ENCODE measurements around the gene NLGN4Y. TPM values are rescaled to one million over a fixed set of nuclear protein-coding genes. Genes with fewer than 3 reads are reported as not detected.

Gene NLGN4Y
- total RNA-seq, 1 experiment from 2014 or later: 48.4 TPM

- DNase-seq (ENCODE audit: low spot score) (no peak), ATAC-seq (peak; percentile 5; the same call in 1 of the 2 replicates)
- Mint-ChIP-seq H3K4me3 (peak overlapping the region; percentile 92), H3K36me3 (no peaks in the 10 kb centered on the region), H3K4me1 (peaks cover 39% of the 10 kb centered on the region), H3K27me3 (ENCODE audit: low read depth) (no peaks in the 10 kb centered on the region; the same call in 1 of the 2 replicates), H3K27ac (peak overlapping the region; percentile 72), H3K9me3 (no peaks in the 10 kb centered on the region)
- TF ChIP-seq ZNF425 (CRISPR knock-in tag; conservative IDR thresholded peaks at IDR 0.05): no peak
- no peak for TF ChIP-seq E2F4 (CRISPR knock-in tag; IDR thresholded peaks at IDR 0.05; ENCODE audit: borderline replicate concordance, low read depth)
- TF ChIP-seq E2F5 (CRISPR knock-in tag; IDR thresholded peaks at IDR 0.05): no peak
- TF ChIP-seq NR3C1 (CRISPR knock-in tag; conservative IDR thresholded peaks at IDR 0.05; ENCODE audit: low read depth): no peak
- no peak for TF ChIP-seq FOXP1 (CRISPR knock-in tag; IDR thresholded peaks at IDR 0.05; ENCODE audit: borderline replicate concordance)
- no peak for TF ChIP-seq IRF1 (CRISPR knock-in tag; IDR thresholded peaks at IDR 0.05)
- no peak for TF ChIP-seq ZMAT4 (CRISPR knock-in tag; IDR thresholded peaks at IDR 0.05)
- TF ChIP-seq AFF4 (CRISPR knock-in tag; IDR thresholded peaks at IDR 0.05; ENCODE audit: borderline replicate concordance): no peak
- no peak for TF ChIP-seq ZNF219 (CRISPR knock-in tag; IDR thresholded peaks at IDR 0.05; ENCODE audit: borderline replicate concordance)
- no peak for TF ChIP-seq HMGA2 (CRISPR knock-in tag; IDR thresholded peaks at IDR 0.05)
- TF ChIP-seq ZNF671 (CRISPR knock-in tag; IDR thresholded peaks at IDR 0.05): no peak
- TF ChIP-seq ATF3 (CRISPR knock-in tag; conservative IDR thresholded peaks at IDR 0.05): no peak
- TF ChIP-seq ATF2 (CRISPR knock-in tag; IDR thresholded peaks at IDR 0.05; ENCODE audit: borderline replicate concordance, low read depth): no peak
- TF ChIP-seq ETV6 (CRISPR knock-in tag; IDR thresholded peaks at IDR 0.05): no peak
- no peak for TF ChIP-seq ZBTB21 (CRISPR knock-in tag; IDR thresholded peaks at IDR 0.05; ENCODE audit: borderline replicate concordance)
- no peak for TF ChIP-seq PRRX2 (CRISPR knock-in tag; IDR thresholded peaks at IDR 0.05)
- ChIA-PET POLR2A (no interaction called here), CTCF (no interaction called here)
These were observed 648 bp upstream of the NLGN4Y start for GRCh38 chrY:14523491-14524271.
